Measurements from ENCODE around the gene KREMEN1. TPM values are rescaled to one million over a fixed set of nuclear protein-coding genes. Genes with fewer than 3 reads are reported as not detected.

KREMEN1 gene
- total and polyA plus RNA-seq, 2 experiments from 2014 or later: 1.8 to 3.8 TPM

DNA sequence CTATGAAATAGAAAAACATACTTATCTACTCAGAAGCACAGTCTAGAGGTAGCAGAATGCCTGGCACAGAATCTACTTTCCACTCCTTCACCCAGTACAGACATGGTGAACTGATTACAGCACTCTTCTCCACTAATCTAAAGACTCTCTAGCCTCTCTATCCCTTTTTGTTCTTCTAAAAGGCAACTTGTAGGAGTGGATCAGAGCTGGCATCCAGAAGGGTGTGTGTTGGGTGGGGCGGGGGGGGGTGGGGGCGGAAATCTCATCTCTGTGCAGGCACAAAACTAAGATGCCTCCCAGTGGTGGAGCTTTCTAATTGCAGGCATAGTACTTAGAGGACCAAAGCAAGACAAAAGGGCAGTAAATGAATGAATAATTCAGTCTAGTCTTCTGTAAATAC, 121.3 kb downstream of the KREMEN1 start:
- no peaks in the 10 kb centered on the region for H3K79me2 ChIP-seq (replicated peaks; ENCODE audit: insufficient read depth)
- H4K20me1 ChIP-seq (replicated peaks; ENCODE audit: insufficient read depth): no peaks in the 10 kb centered on the region
- Mint-ChIP-seq H3K9me3 (peaks cover 5% of the 10 kb centered on the region; the same call in 2 of the 3 replicates), H3K27ac (no peak overlapping the region), H3K4me3 (no peak overlapping the region), H3K4me1 (0 out of 3 replicates have a peak, but pooled peaks cover 2% of the 10 kb centered on the region), H3K36me3 (ENCODE audit: low read depth) (peaks cover 3% of the 10 kb centered on the region; the same call in 2 of the 3 replicates), H3K27me3 (ENCODE audit: insufficient read depth, low read depth, poor library complexity) (peaks cover 7% of the 10 kb centered on the region)
- ATAC-seq: no peak
- TF ChIP-seq, protein P1, sequence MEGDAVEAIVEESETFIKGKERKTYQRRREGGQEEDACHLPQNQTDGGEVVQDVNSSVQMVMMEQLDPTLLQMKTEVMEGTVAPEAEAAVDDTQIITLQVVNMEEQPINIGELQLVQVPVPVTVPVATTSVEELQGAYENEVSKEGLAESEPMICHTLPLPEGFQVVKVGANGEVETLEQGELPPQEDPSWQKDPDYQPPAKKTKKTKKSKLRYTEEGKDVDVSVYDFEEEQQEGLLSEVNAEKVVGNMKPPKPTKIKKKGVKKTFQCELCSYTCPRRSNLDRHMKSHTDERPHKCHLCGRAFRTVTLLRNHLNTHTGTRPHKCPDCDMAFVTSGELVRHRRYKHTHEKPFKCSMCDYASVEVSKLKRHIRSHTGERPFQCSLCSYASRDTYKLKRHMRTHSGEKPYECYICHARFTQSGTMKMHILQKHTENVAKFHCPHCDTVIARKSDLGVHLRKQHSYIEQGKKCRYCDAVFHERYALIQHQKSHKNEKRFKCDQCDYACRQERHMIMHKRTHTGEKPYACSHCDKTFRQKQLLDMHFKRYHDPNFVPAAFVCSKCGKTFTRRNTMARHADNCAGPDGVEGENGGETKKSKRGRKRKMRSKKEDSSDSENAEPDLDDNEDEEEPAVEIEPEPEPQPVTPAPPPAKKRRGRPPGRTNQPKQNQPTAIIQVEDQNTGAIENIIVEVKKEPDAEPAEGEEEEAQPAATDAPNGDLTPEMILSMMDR (conservative IDR thresholded peaks at IDR 0.05; ENCODE audit: low read depth in 2 of 2): peak; percentile 31 to 46; a peak in 3 of 4 replicates
- TF ChIP-seq, protein P2, sequence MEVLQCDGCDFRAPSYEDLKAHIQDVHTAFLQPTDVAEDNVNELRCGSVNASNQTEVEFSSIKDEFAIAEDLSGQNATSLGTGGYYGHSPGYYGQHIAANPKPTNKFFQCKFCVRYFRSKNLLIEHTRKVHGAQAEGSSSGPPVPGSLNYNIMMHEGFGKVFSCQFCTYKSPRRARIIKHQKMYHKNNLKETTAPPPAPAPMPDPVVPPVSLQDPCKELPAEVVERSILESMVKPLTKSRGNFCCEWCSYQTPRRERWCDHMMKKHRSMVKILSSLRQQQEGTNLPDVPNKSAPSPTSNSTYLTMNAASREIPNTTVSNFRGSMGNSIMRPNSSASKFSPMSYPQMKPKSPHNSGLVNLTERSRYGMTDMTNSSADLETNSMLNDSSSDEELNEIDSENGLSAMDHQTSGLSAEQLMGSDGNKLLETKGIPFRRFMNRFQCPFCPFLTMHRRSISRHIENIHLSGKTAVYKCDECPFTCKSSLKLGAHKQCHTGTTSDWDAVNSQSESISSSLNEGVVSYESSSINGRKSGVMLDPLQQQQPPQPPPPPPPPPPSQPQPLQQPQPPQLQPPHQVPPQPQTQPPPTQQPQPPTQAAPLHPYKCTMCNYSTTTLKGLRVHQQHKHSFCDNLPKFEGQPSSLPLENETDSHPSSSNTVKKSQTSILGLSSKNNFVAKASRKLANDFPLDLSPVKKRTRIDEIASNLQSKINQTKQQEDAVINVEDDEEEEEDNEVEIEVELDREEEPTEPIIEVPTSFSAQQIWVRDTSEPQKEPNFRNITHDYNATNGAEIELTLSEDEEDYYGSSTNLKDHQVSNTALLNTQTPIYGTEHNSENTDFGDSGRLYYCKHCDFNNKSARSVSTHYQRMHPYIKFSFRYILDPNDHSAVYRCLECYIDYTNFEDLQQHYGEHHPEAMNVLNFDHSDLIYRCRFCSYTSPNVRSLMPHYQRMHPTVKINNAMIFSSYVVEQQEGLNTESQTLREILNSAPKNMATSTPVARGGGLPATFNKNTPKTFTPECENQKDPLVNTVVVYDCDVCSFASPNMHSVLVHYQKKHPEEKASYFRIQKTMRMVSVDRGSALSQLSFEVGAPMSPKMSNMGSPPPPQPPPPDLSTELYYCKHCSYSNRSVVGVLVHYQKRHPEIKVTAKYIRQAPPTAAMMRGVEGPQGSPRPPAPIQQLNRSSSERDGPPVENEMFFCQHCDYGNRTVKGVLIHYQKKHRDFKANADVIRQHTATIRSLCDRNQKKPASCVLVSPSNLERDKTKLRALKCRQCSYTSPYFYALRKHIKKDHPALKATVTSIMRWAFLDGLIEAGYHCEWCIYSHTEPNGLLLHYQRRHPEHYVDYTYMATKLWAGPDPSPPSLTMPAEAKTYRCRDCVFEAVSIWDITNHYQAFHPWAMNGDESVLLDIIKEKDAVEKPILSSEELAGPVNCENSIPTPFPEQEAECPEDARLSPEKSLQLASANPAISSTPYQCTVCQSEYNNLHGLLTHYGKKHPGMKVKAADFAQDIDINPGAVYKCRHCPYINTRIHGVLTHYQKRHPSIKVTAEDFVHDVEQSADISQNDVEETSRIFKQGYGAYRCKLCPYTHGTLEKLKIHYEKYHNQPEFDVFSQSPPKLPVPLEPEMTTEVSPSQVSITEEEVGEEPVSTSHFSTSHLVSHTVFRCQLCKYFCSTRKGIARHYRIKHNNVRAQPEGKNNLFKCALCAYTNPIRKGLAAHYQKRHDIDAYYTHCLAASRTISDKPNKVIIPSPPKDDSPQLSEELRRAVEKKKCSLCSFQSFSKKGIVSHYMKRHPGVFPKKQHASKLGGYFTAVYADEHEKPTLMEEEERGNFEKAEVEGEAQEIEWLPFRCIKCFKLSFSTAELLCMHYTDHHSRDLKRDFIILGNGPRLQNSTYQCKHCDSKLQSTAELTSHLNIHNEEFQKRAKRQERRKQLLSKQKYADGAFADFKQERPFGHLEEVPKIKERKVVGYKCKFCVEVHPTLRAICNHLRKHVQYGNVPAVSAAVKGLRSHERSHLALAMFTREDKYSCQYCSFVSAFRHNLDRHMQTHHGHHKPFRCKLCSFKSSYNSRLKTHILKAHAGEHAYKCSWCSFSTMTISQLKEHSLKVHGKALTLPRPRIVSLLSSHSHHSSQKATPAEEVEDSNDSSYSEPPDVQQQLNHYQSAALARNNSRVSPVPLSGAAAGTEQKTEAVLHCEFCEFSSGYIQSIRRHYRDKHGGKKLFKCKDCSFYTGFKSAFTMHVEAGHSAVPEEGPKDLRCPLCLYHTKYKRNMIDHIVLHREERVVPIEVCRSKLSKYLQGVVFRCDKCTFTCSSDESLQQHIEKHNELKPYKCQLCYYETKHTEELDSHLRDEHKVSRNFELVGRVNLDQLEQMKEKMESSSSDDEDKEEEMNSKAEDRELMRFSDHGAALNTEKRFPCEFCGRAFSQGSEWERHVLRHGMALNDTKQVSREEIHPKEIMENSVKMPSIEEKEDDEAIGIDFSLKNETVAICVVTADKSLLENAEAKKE (CRISPR knock-in tag; IDR thresholded peaks at IDR 0.05): no peak
- DNase-seq (ENCODE audit: low spot score): peak; percentile 46
- H3K36me3 ChIP-seq (ENCODE audit: insufficient read depth): no peaks in the 10 kb centered on the region
- no peak overlapping the region for H2AFZ ChIP-seq
- no peaks in the 10 kb centered on the region for H3K9me2 ChIP-seq (ENCODE audit: insufficient read depth)
- H3K27me3 ChIP-seq (ENCODE audit: insufficient read depth): no peaks in the 10 kb centered on the region
- no peak overlapping the region for H3K4me2 ChIP-seq
- no peaks in the 10 kb centered on the region for H3K4me1 ChIP-seq (ENCODE audit: insufficient read depth)
- no peak overlapping the region for H3K27ac ChIP-seq (ENCODE audit: low read depth)
- no peak overlapping the region for H3K4me3 ChIP-seq
- no peaks in the 10 kb centered on the region for H3F3A ChIP-seq (replicated peaks; ENCODE audit: low read depth)
